Peyer's patch (tissue), 4 donors: ENCODE results near the gene ADAR. TPM values are rescaled to one million over a fixed set of nuclear protein-coding genes. Genes with fewer than 3 reads are reported as not detected.

ENCODE experiments used
- DNase-seq, 3 donors: peaks; one replicate each; pipeline ENCODE4 v3.0.0-alpha.2; 2017 to 2019
- H3K27ac ChIP-seq, 4 donors: fragments of 200-600 bp; sonication (generic); one replicate each; pipeline ENCODE4 v1.5.1; 2016 to 2019
- H3K27me3 ChIP-seq, 2 donors: fragments of 200-600 bp; sonication (generic); one replicate each; pipeline ENCODE4 v1.5.1; 2019
- H3K36me3 ChIP-seq, 3 donors: fragments of 200-600 bp; sonication (generic); one replicate each; pipeline ENCODE4 v1.5.1; 2016 to 2019
- H3K4me1 ChIP-seq, 4 donors: fragments of 200-600 bp; sonication (generic); one replicate each; pipeline ENCODE4 v1.5.1; 2016 to 2019
- H3K4me3 ChIP-seq, 4 donors: fragments of 200-600 bp; sonication (generic); 1 replicate in 3 of 4; 2 replicates in 1 of 4; pipeline ENCODE4 v1.5.1; 2016 to 2019; ENCODE audit warnings: mild to moderate bottlenecking in 1 of 4
- H3K9me3 ChIP-seq, 4 donors: fragments of 200-600 bp; sonication (generic); one replicate each; pipeline ENCODE4 v1.5.1; 2016 to 2019; ENCODE audit warnings: mild to moderate bottlenecking in 1 of 4
- CTCF ChIP-seq, 6 experiments: fragments of 450-650 bp in 4 of 6; fragments of 200-600 bp in 2 of 6; sonication (generic) in 1 of 6; IDR thresholded peaks; one replicate each; pipeline ENCODE4 v1.5.1; 2017 to 2019; ENCODE audit warnings: antibody characterized with exemption in 6 of 6, mild to moderate bottlenecking in 3 of 6, moderate library complexity in 1 of 6
- POLR2A ChIP-seq, 2 donors: fragments of 450-650 bp; IDR thresholded peaks; one replicate each; pipeline ENCODE4 v1.5.1; 2017; ENCODE audit warnings: antibody characterized with exemption in 2 of 2, mild to moderate bottlenecking in 2 of 2, moderate library complexity in 2 of 2
- total RNA-seq, 4 donors: library from RNA; depleted of rRNA; stranded (reverse); fragments of >200 nt; gene quantifications; one replicate each; pipeline ENCODE4 v1.1.0, GENCODE V29; 2016

The ADAR gene
- total RNA-seq, 4 donors from 2014 or later: 134 to 205 (median 170) TPM

GRCh38 chr1:154571244-154571963, 36.6 kb downstream of the ADAR start:
- no peak for DNase-seq
- Histone ChIP-seq H3K36me3 (no peaks in the 10 kb centered on the region), H3K27ac (no peak overlapping the region), H3K4me3 (no peak overlapping the region), H3K9me3 (no peaks in the 10 kb centered on the region), H3K27me3 (no peaks in the 10 kb centered on the region), H3K4me1 (peaks cover 0 to 8% (median 3%) of the 10 kb centered on the region in 4 donors)
- TF ChIP-seq POLR2A (IDR thresholded peaks at IDR 0.05) (no peak), CTCF (IDR thresholded peaks at IDR 0.05) (no peak)

- Histone ChIP-seq H3K4me1 (peaks cover 0 to 8% (median 3%) of the 10 kb centered on the region in 4 donors), H3K36me3 (no peaks in the 10 kb centered on the region), H3K9me3 (no peaks in the 10 kb centered on the region), H3K27me3 (no peaks in the 10 kb centered on the region), H3K27ac (no peak overlapping the region), H3K4me3 (peak overlapping the region in 3 of 4 donors; percentile 9 to 27 (median 16))
- TF ChIP-seq POLR2A (IDR thresholded peaks at IDR 0.05) (no peak), CTCF (IDR thresholded peaks at IDR 0.05) (no peak)
- DNase-seq: no peak
These were observed 39.7 kb downstream of the ADAR start for GRCh38 chr1:154568157-154568815.

DNA sequence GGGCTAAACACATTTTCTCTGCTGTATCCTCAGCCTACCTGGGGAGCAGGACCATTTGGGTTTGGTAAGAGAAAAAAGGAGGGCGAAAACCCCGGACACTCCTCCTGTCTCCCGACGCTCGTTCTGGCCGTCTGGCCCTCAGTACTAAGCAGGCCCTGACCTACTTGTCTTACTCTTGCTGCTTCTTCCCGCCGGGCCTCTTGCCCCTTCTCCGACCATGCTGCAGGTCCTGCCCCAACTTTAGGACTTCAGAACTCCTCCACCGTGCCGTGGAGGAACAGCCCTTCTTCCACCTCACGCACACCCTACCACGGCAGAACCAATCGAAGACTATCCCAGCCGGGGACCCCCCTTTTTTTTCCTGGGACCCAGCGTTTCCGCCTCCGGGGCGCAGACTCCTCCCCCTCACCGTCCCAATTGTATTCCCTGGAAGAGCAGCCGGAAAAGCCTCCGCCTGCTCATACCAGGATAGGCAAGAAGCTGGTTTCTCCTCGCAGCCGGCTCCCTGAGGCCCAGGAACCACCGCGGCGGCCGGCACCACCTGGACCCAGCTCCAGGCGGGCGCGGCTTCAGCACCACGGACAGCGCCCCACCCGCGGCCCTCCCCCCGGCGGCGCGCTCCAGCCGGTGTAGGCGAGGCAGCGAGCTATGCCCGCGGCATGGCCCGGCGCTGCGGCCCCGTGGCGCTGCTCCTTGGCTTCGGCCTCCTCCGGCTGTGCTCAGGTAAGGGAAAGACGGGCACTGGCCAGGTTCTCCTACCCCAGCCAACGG, 40.4 kb downstream of the ADAR start, which contains the start of gene CHRNB2:
CHRNB2 (plus strand) TSS at position 393 of the 771 bp plus-strand sequence; CDS start at position 660, 267 bp downstream.
- TF ChIP-seq POLR2A (IDR thresholded peaks at IDR 0.05): no peak
- TF ChIP-seq CTCF (IDR thresholded peaks at IDR 0.05): peak in 1 of 6 experiments; percentile 42
- Histone ChIP-seq H3K4me1 (peaks cover 0 to 8% (median 3%) of the 10 kb centered on the region in 4 donors), H3K9me3 (no peaks in the 10 kb centered on the region), H3K27ac (no peak within 1 kb of the TSS), H3K4me3 (peak within 1 kb of the TSS in 3 of 4 donors; percentile 9 to 27 (median 16)), H3K27me3 (no peaks in the 10 kb centered on the region), H3K36me3 (no peaks in the 10 kb centered on the region)
- DNase-seq: peak; percentile 36 to 79 (median 79)

DNA sequence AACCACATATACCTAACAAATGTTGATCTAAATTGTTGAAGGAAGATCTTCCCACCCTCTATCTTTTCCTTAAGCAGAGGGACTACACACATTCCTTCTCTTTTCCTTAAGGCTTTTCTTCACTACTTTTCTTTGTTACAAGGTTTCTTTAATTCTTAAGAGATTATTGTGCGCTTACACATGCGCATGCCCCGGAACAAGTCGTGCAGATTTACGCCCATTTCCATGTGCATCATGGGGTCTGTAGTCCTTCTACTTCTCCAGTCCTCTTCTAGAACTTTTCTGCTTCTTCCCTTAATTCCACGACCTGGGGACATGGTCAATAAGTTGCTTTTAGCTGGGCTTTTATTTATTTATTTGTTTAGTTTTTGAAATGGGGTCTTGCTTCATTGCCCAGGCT, 42.1 kb downstream of the ADAR start:
- no peak for TF ChIP-seq CTCF (IDR thresholded peaks at IDR 0.05)
- no peak for TF ChIP-seq POLR2A (IDR thresholded peaks at IDR 0.05)
- H3K4me1 ChIP-seq: peaks cover 0 to 8% (median 3%) of the 10 kb centered on the region in 4 donors
- H3K4me3 ChIP-seq: no peak overlapping the region
- no peak for DNase-seq
- H3K36me3 ChIP-seq: no peaks in the 10 kb centered on the region
- no peaks in the 10 kb centered on the region for H3K9me3 ChIP-seq
- no peaks in the 10 kb centered on the region for H3K27me3 ChIP-seq
- H3K27ac ChIP-seq: no peak overlapping the region

DNA sequence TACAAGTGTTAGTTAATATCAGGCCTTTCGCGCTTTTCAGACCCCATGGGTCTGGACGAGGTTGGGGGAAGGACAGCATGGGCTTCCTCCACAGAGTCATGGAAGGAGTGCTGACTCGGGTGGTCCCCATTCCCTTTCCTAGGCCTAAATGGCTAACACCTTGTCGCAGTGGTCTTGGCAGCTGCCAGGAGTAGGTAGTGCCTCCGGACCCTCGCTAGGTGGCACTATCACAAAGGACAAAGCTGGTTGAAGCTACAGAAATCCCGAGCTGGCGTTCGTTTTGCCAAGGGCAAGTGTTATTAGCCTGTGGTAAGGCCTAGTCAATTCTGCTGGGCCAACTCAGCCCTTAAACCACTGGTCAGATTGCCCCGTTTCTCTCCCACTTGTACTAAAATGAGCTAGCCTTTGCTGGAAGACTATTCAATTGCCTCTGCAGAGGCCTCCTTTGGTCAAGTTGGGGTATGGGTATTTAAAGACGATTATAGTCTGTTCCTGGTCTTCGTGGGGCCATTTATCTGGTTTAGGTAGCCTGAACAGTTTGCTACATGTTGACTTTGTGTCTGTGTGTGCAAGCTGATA, 48.4 kb downstream of the ADAR start:
- Histone ChIP-seq H3K27ac (peak overlapping the region; percentile 79 to 97 (median 92)), H3K36me3 (peaks cover 0 to 14% (median 0%) of the 10 kb centered on the region in 3 donors), H3K4me1 (peaks cover 4 to 29% (median 14%) of the 10 kb centered on the region in 4 donors), H3K4me3 (peak overlapping the region; percentile 76 to 99 (median 98)), H3K9me3 (no peaks in the 10 kb centered on the region), H3K27me3 (no peaks in the 10 kb centered on the region)
- TF ChIP-seq POLR2A (IDR thresholded peaks at IDR 0.05): peak in 1 of 2 donors; percentile 9
- peak; percentile 90 to 97 (median 92) for TF ChIP-seq CTCF (IDR thresholded peaks at IDR 0.05)
- DNase-seq: peak; percentile 79 to 92 (median 81)
